PC-3 (cell line): Measurements from ENCODE around the gene KIF5A.

Experiments
- CTCF ChIP-seq: fragments of 300-600 bp; sonication (generic); conservative IDR thresholded peaks from 2 replicates; pipeline ENCODE4 v1.5.1; 2017; ENCODE audit warnings: antibody characterized with exemption, low read depth, mild to moderate bottlenecking, low read length
- EZH2 ChIP-seq: fragments of 300-600 bp; sonication (generic); IDR thresholded peaks from one replicate; pipeline ENCODE4 v1.6.1; 2017; ENCODE audit warnings: antibody characterized with exemption, mild to moderate bottlenecking, low read length; ENCODE audit not compliant: unreplicated experiment

- TF ChIP-seq CTCF: no peak
- TF ChIP-seq EZH2: no peak
Observed at GRCh38 chr12:57609781-57610553, 60.1 kb downstream of the KIF5A start.
